SK-N-SH (cell line): ENCODE measurements around the gene EP400. TPM values are rescaled to one million over a fixed set of nuclear protein-coding genes. Genes with fewer than 3 reads are reported as not detected.

ENCODE experiments used
- CTCF ChIA-PET: fragments of 300-600, 350-600 bp; formaldehyde crosslinking; extraction: SDS; loops from one replicate; lab custom pipeline; 2021; lab: Yijun Ruan, JAX
- POLR2A ChIA-PET: fragments of 350-600 bp; sonication (Branson Sonifier 250); formaldehyde crosslinking; extraction: SDS; loops from one replicate; lab custom pipeline; 2020; ENCODE audit warnings: antibody characterized with exemption, inconsistent platforms; lab: Yijun Ruan, JAX
- DNase-seq: peaks from one replicate; pipeline ENCODE4 v3.0.0; 2012
- H2AFZ ChIP-seq: fragments of 200-600 bp; sonication (generic); 2 replicates; pipeline ENCODE4 v1.8.1; 2016; ENCODE audit warnings: antibody characterized with exemption, mild to moderate bottlenecking, low read depth
- H3F3A ChIP-seq: fragments of 200-600 bp; sonication (generic); replicated peaks from 2 replicates; pipeline ENCODE3; 2016; ENCODE audit warnings: antibody characterized with exemption, mild to moderate bottlenecking; ENCODE audit not compliant: insufficient read depth
- H3K27ac ChIP-seq, 2 experiments: fragments of 200-500 bp in 1 of 2; fragments of 200-600 bp in 1 of 2; sonication (Bioruptor generic) in 1 of 2; sonication (generic), shearing (Covaris generic) in 1 of 2; 2 replicates each; pipeline versions ENCODE4 v1.5.1 to v1.6.1; 2014 to 2016; ENCODE audit warnings: low read depth in 2 of 2, inconsistent platforms in 1 of 2, low read length in 1 of 2, mild to moderate bottlenecking in 1 of 2, mixed read lengths in 1 of 2
- H3K27me3 ChIP-seq: fragments of 200-600 bp; sonication (generic), shearing (Covaris generic); 2 replicates; pipeline ENCODE4 v1.6.1; 2016; ENCODE audit warnings: mixed run types; ENCODE audit not compliant: insufficient read depth
- H3K36me3 ChIP-seq, 2 experiments: fragments of 200-500 bp in 1 of 2; fragments of 200-600 bp in 1 of 2; sonication (Bioruptor generic) in 1 of 2; sonication (generic) in 1 of 2; replicated peaks in 1 of 2; 2 replicates each; pipeline versions ENCODE3 to v1.5.1; 2014 to 2016; ENCODE audit warnings: low read length in 1 of 2, mild to moderate bottlenecking in 1 of 2; ENCODE audit not compliant: insufficient read depth in 2 of 2, control insufficient read depth in 1 of 2
- H3K4me1 ChIP-seq, 2 experiments: fragments of 200-500 bp in 1 of 2; fragments of 200-600 bp in 1 of 2; sonication (Bioruptor generic) in 1 of 2; sonication (generic), shearing (Covaris generic) in 1 of 2; 2 replicates each; pipeline versions ENCODE4 v1.5.1 to v1.6.1; 2014 to 2016; ENCODE audit warnings: low read depth in 1 of 2, low read length in 1 of 2, mixed run types in 1 of 2; ENCODE audit not compliant: insufficient read depth in 2 of 2, control insufficient read depth in 1 of 2
- H3K4me2 ChIP-seq: fragments of 200-600 bp; sonication (generic), shearing (Covaris generic); 2 replicates; pipeline ENCODE4 v1.6.1; 2017; ENCODE audit warnings: mixed run types
- H3K4me3 ChIP-seq, 2 experiments: fragments of 200-500 bp in 1 of 2; fragments of 200-600 bp in 1 of 2; sonication (Bioruptor generic) in 1 of 2; sonication (generic), shearing (Covaris generic) in 1 of 2; 2 replicates each; pipeline versions ENCODE4 v1.5.1 to v1.8.1; 2014 to 2016; ENCODE audit warnings: low read depth in 2 of 2, inconsistent platforms in 1 of 2, low read length in 1 of 2, mild to moderate bottlenecking in 1 of 2, mixed read lengths in 1 of 2, moderate library complexity in 1 of 2
- H3K79me2 ChIP-seq: fragments of 200-600 bp; sonication (generic); 2 replicates; pipeline ENCODE4 v1.8.1; 2017; ENCODE audit warnings: mild to moderate bottlenecking; ENCODE audit not compliant: insufficient read depth
- H3K9ac ChIP-seq: fragments of 200-600 bp; sonication (generic); 2 replicates; pipeline ENCODE4 v1.6.1; 2017; ENCODE audit warnings: mixed run types
- H3K9me2 ChIP-seq: fragments of 200-600 bp; sonication (generic); 2 replicates; pipeline ENCODE4 v1.6.1; 2017; ENCODE audit warnings: mixed run types
- H3K9me3 ChIP-seq: fragments of 200-600 bp; sonication (generic); 2 replicates; pipeline ENCODE4 v1.6.1; 2017; ENCODE audit warnings: mixed run types, mild to moderate bottlenecking, moderate library complexity
- H4K20me1 ChIP-seq: fragments of 200-600 bp; sonication (generic); 2 replicates; pipeline ENCODE4 v1.6.1; 2017; ENCODE audit warnings: mild to moderate bottlenecking, mixed run types; ENCODE audit not compliant: insufficient read depth
- CTCF ChIP-seq: fragments of 200-600 bp; sonication (generic); IDR thresholded peaks from 2 replicates; pipeline ENCODE4 v1.6.1; 2017; ENCODE audit warnings: antibody characterized with exemption, mild to moderate bottlenecking, moderate library complexity
- EP300 ChIP-seq, 2 experiments: IDR thresholded peaks; 2 replicates each; pipeline versions ENCODE4 v1.4.0 to v1.6.1; 2012; ENCODE audit warnings: borderline replicate concordance in 1 of 2, low read depth in 1 of 2, low read length in 1 of 2
- FOSL2 ChIP-seq: IDR thresholded peaks from 2 replicates; pipeline ENCODE4 v1.4.0; 2012; ENCODE audit warnings: low read depth, mild to moderate bottlenecking, moderate library complexity, borderline replicate concordance
- FOXJ3 ChIP-seq: sonication (generic); formaldehyde crosslinking; IDR thresholded peaks from 2 replicates; pipeline ENCODE4 v1.5.1; 2020; ENCODE audit warnings: mild to moderate bottlenecking, missing genetic modification reagents
- GABPA ChIP-seq: IDR thresholded peaks from 2 replicates; pipeline ENCODE4 v1.4.0; 2012; ENCODE audit warnings: low read depth, mild to moderate bottlenecking
- MAX ChIP-seq: IDR thresholded peaks from 2 replicates; pipeline ENCODE4 v1.4.0; 2012; ENCODE audit warnings: low read depth
- MEF2A ChIP-seq: IDR thresholded peaks from 2 replicates; pipeline ENCODE4 v1.4.0; 2012; ENCODE audit warnings: low read depth, borderline replicate concordance
- PBX3 ChIP-seq: IDR thresholded peaks from 2 replicates; pipeline ENCODE4; 2012
- RAD21 ChIP-seq: IDR thresholded peaks from 2 replicates; pipeline ENCODE4 v1.6.1; 2012; ENCODE audit warnings: mild to moderate bottlenecking, low read length
- RCOR1 ChIP-seq: fragments of 150-350 bp; IDR thresholded peaks from 2 replicates; pipeline ENCODE4 v1.6.1; 2017; ENCODE audit warnings: antibody characterized with exemption, low read length
- RXRA ChIP-seq: IDR thresholded peaks from 2 replicates; pipeline ENCODE4 v1.4.0; 2012; ENCODE audit warnings: low read depth, mild to moderate bottlenecking, borderline replicate concordance
- TEAD4 ChIP-seq: IDR thresholded peaks from 2 replicates; pipeline ENCODE4 v1.4.0; 2012; ENCODE audit warnings: mild to moderate bottlenecking, borderline replicate concordance; ENCODE audit not compliant: insufficient read depth
- USF2 ChIP-seq: fragments of 150-350 bp; IDR thresholded peaks from 2 replicates; pipeline ENCODE4 v1.6.1; 2017; ENCODE audit warnings: antibody characterized with exemption, low read length, low read depth, borderline replicate concordance
- WGBS: methylation state at CpG from one replicate; pipeline ENCODE4 v1.1.6; 2017; ENCODE audit warnings: low lambda C conversion rate; 5-methylcytosine and 5-hydroxymethylcytosine counted together
- polyA plus RNA-seq, 3 experiments: library from polyadenylated mRNA; depleted of rRNA; stranded (reverse); fragments of >200 nt; gene quantifications; 2 replicates each; pipeline ENCODE4 v1.2.3, GENCODE V29; 2012
- TF ChIP-seq, protein P1 (sequence below): IDR thresholded peaks from 2 replicates; pipeline ENCODE4 v1.4.0; 2012; ENCODE audit warnings: low read depth, borderline replicate concordance

EP400 gene
- polyA plus RNA-seq, 1 of the 3 experiments (the other 2 are of a cell fraction) = 7.0 TPM

DNA sequence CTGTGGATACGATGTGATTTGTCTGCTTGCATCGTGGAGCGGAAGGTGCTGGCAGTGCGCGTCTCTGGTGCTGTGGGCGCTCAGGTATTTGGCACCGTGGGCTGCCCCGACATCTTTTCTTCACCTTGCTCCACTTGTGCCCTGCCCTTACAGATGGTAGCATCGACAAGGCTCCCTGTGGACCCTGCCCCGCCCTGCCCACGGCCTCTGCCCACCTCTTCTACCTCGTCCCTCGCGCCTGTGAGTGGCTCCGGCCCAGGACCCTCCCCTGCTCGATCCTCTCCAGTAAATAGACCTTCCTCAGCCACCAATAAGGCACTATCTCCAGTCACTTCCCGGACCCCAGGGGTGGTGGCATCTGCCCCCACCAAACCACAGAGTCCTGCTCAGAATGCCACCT, 36.6 kb downstream of the EP400 start:
- H3K4me2 ChIP-seq = no peak overlapping the region
- no peaks in the 10 kb centered on the region for H3K79me2 ChIP-seq
- TF ChIP-seq, protein P1, sequence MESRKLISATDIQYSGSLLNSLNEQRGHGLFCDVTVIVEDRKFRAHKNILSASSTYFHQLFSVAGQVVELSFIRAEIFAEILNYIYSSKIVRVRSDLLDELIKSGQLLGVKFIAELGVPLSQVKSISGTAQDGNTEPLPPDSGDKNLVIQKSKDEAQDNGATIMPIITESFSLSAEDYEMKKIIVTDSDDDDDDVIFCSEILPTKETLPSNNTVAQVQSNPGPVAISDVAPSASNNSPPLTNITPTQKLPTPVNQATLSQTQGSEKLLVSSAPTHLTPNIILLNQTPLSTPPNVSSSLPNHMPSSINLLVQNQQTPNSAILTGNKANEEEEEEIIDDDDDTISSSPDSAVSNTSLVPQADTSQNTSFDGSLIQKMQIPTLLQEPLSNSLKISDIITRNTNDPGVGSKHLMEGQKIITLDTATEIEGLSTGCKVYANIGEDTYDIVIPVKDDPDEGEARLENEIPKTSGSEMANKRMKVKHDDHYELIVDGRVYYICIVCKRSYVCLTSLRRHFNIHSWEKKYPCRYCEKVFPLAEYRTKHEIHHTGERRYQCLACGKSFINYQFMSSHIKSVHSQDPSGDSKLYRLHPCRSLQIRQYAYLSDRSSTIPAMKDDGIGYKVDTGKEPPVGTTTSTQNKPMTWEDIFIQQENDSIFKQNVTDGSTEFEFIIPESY = no peak
- TF ChIP-seq RCOR1 (no peak), PBX3 (no peak), CTCF (no peak), FOSL2 (no peak), GABPA (no peak), RAD21 (no peak), MEF2A (no peak), FOXJ3 (CRISPR knock-in tag) (no peak), USF2 (no peak), TEAD4 (no peak), RXRA (no peak), EP300 (IDR thresholded peaks at IDR 0.05; ENCODE audit: borderline replicate concordance in 1 of 2, low read depth in 1 of 2, low read length in 1 of 2) (no peak), MAX (no peak)
- CTCF ChIA-PET = no interaction called here
- no peaks in the 10 kb centered on the region for H3K9me3 ChIP-seq
- no peak for DNase-seq
- H3K36me3 ChIP-seq = peaks cover 36 to 64% of the 10 kb centered on the region in 2 experiments
- H3K4me3 ChIP-seq = no peak overlapping the region
- WGBS = 97% methylated on average over 17 of the region's 17 CpGs
- POLR2A ChIA-PET = no interaction called here
- no peak overlapping the region for H3K9ac ChIP-seq
- no peaks in the 10 kb centered on the region for H3F3A ChIP-seq
- no peaks in the 10 kb centered on the region for H3K9me2 ChIP-seq
- H3K27me3 ChIP-seq = no peaks in the 10 kb centered on the region
- H3K4me1 ChIP-seq = peaks cover 0 to 11% of the 10 kb centered on the region in 2 experiments; a peak in 1 of 4 replicates
- no peak overlapping the region for H3K27ac ChIP-seq
- H2AFZ ChIP-seq = no peak overlapping the region
- no peaks in the 10 kb centered on the region for H4K20me1 ChIP-seq
